ENCODE data around the gene ZNF331.
"Not testable (repeated sequence)": the region's sequence is repeated elsewhere in the genome, so short reads cannot be mapped to it uniquely, and the experiment has no call there.

ZNF331 gene

GRCh38 chr19:53537521-53538377 is at the start of gene ZNF331:
TSS of gene ZNF331 (plus strand) at chr19:53538145. CDS start at chr19:53569377, 31,232 bp downstream.
- peak; percentile 76 to 77 for DNase-seq (ENCODE audit: low read depth in 2 of 2)

- no peak for DNase-seq (ENCODE audit: low read depth in 2 of 2)
These were observed 45.8 kb upstream of the ZNF331 start for GRCh38 chr19:53492153-53492552.

DNA sequence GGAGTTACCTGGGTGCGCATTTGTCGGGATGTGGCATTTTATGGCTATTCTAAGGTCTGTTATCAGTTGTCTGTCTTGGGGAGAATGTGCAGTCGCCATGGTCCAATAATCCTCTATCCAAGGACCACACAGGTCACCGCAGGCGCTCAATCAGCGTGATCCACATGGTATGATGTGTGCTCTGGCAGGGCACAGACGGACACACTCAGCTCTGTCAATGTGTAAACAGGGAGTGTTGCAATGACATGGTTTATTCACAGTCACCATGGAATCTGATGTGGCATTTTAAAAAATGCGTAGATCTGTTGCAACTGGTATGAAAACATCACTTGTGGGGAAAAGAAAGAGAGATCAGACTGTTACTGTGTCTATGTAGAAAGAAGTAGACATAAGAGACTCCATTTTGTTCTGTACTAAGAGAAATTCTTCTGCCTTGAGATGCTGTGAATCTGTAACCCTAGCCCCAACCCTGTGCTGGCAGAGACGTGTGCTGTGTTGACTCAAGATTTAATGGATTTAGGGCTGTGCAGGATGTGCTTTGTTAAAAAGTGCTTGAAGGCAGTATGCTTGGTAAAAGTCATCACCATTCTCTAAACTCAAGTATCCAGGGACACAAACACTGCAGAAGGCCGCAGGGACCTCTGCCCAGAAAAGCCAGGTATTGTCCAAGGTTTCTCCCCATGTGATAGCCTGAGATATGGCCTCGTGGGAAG is 40.5 kb upstream of the ZNF331 start:
- not testable (repeated sequence) for DNase-seq (ENCODE audit: low read depth in 2 of 2)

DNA sequence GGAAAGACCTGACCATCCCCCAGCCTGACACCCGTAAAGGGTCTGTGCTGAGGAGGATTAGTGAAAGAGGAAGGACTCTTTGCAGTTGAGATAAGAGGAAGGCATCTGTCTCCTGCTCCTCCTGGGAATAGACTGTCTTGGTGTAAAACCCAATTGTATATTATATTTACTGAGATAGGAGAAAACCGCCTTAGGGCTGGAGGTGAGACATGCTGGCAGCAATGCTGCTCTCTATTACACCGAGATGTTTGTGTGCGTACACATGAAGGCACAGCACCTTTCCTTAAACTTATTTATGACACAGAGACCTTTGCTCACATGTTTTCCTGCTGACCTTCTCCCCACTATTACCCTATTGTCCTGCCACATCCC is 39.9 kb upstream of the ZNF331 start:
- DNase-seq (ENCODE audit: low read depth in 2 of 2), result not testable (repeated sequence)

DNA sequence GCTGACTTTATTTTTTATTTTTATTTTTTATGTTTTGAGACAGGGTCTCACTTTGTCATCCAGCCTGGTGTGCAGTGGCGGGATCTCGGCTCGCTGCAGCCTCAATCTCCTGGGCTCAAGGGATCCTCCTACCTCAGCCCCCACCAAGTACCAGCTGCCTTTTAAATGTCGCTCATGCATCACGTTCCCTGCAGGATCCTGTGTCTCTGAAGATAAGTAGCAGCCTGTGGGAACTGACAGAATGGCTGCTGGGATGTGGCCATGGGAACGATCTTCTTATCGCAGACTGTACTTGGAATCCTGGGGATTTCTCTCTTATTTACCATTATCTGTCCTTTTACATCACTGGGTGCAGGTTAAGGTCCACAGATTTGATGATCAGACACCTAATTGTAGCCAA is 34.8 kb upstream of the ZNF331 start:
- DNase-seq (ENCODE audit: low read depth in 2 of 2), result not testable (repeated sequence)

DNA sequence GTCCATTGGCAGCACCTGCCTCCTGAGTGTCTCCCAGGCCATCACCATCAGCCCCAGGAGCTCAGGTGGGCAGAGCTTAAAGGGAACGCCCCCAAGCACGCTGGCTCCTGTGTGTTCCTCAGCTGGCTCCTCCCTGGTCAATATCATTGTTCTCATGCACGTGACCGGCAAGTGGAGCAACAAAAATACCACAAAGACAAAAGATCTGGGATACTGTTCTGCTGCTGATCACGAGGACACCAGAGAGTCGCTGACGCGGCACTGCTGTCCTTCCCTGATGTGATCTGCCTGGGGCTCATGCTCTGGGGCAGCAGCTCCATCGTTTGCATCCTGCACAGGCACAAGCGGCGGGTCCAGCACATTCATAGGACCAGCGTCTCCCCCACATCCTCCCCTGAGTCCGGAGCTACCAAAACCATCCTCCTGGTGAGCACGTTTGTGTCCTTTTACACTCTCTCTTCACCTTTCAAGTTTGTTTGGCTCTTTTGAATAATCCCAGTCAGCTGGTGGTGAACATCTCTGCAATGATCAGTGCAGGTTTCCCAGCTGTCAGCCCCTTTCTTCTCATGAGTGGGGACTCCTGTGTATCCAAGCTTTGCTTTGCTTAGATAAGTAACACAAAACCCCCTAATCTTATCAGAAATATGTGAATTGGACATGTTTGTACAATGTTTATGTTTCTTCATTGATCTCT is 34.1 kb upstream of the ZNF331 start:
- not testable (repeated sequence) for DNase-seq (ENCODE audit: low read depth in 2 of 2)

- not testable (repeated sequence) for DNase-seq (ENCODE audit: low read depth in 2 of 2)
These were observed 33.6 kb upstream of the ZNF331 start for GRCh38 chr19:53504365-53504703.

DNA sequence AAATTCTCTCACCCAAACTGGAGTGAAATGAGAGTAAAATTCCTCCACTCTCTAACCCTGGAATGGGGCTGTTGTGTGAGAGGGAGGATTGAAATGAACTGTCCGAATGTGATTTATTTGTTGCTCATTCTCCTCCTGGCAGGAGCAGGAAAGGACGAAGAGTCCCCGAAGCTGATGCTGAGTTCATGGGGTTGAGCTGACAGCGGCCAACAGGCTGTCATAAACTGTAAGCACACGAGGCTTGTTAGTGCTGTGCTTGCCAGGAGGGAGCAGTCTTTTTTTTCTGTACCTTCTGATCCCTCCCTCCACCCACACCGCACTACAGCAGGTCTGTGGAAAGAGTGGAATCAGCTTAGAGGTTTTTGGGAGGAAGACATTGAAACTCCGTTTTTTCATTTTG is 33.1 kb upstream of the ZNF331 start:
- DNase-seq (ENCODE audit: low read depth in 2 of 2), result no peak

DNA sequence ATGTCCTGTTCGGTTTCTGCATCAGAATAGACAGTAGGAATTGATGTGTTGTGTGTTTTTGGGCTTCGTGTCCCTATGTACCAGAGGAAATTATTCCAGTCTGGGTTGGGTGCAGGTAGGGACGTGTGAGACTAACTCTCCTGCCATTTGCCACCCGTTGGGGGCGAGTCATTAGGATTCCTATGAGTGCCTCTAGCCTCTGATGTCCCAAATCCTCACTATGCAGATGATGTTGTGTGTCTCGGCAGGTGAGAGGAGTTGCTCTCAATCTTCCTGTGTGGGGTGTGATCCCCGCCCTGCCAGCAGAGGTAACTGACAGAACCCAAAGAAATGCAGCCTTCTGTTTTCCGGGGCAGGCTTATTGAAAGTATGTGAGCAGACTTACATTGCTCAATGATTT is 31.2 kb upstream of the ZNF331 start:
- no peak for DNase-seq (ENCODE audit: low read depth in 2 of 2)

DNA sequence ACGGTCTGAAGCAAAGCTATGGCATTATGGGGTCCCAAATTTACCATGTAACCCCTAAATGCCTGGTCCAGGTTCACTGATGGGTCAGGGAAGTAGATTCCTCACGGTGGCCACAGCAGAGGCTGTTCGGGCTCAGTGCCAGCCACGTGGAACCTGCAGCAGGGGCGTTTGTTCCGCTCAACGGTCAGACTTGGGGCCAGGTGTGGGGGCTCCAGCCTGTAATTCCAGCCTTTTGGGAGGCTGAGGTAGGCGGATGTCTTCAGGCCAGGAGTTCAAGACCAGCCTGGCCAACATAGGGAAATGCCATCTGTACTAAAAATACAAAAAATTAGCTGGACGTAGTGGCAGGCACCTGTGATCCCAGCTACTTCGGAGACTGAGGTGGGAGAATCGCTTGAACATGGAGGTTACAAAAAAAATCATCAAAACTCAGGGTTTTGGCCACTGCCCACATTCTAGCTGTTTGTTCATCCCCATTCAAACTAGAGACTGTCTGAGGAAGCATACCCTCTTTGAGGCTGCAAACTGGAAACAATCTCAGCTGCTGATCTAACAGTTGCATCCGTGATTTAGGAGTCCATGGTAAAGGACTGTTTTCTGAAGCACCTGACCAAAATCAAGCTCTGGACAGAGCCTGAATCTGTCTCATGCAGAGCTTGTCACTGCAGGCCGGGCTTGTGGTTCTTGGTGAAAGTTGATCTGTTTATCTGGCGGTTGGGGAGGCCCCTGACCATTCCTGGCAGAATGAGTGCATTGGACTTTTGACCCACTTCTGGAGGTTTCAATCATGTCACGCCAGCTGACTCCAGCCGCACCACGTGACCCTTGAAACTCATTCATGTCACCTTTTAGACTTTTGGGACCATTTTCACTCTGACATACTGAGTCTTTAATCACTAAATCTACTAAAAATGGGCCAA is 30.2 kb upstream of the ZNF331 start:
- no peak for DNase-seq (ENCODE audit: low read depth in 2 of 2)

DNA sequence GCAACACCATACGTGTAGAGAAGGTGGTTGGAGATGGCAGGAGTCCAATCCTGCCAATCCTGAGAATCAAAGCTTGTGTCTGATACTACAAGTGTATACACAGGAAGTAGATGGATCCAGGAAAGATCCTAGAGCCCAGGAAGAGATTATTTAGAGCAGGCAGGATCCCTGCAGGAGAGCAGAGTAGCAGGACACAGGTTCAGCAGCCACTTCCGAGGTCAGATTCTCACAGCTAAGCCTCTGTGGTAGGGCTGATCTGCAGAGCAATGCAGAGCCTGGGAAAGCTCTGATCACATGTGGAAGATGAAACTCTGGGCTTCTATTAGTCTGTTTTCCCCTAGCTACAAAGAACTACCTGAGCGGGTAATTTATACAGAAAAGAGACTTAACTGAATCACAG is 28.5 kb upstream of the ZNF331 start:
- DNase-seq (ENCODE audit: low read depth in 2 of 2), result no peak

GRCh38 chr19:53509845-53510244 is 28.1 kb upstream of the ZNF331 start:
- no peak for DNase-seq (ENCODE audit: low read depth in 2 of 2)

- no peak for DNase-seq (ENCODE audit: low read depth in 2 of 2)
These were observed 26.6 kb upstream of the ZNF331 start for GRCh38 chr19:53511357-53511756.

- peak in 1 of 2 donors; percentile 26 for DNase-seq (ENCODE audit: low read depth in 2 of 2)
These were observed 26.0 kb upstream of the ZNF331 start for GRCh38 chr19:53511933-53512374.

DNA sequence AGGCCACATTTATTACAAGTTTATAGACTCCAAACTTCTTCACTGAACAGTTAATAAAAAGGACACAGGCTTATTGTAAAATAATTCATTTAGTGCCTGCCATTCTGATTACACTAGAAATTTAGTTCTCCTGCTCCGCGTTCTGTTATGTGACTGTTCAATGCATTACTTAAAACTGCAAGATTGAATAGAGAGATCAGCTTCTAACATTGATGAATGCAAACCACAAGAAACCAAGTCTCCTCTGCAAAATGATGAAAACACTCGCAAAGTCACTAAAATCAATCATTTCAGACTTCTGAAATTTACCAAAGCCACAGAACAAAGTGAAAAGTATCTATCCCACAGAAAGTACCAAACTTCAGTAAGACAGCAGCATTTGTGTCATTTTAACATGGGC is 22.9 kb upstream of the ZNF331 start:
- not testable (repeated sequence) for DNase-seq (ENCODE audit: low read depth in 2 of 2)

- no peak for DNase-seq (ENCODE audit: low read depth in 2 of 2)
These were observed 20.7 kb upstream of the ZNF331 start for GRCh38 chr19:53517114-53517741.

DNA sequence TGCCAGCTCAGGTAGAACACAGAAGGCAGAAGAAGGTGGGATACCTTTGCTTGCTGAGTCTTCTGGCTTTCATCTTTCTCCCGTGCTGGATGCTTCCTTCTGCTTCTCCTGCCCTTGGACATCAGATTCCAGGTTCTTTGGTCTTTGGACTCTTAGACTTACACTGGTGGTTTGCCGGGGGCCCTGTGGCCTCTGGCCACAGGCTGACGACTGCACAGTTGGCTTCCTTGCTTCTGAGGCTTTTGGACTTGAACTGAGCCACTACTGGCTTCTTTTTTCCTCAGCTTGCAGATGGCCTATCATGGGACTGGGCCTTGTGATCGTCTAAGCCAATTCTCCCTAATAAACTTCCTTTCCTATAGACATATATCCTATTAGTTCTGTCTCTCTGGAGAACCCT is 19.8 kb upstream of the ZNF331 start:
- DNase-seq (ENCODE audit: low read depth in 2 of 2), result no peak

- DNase-seq (ENCODE audit: low read depth in 2 of 2), result no peak
These were observed 19.2 kb upstream of the ZNF331 start for GRCh38 chr19:53518716-53519115.

DNA sequence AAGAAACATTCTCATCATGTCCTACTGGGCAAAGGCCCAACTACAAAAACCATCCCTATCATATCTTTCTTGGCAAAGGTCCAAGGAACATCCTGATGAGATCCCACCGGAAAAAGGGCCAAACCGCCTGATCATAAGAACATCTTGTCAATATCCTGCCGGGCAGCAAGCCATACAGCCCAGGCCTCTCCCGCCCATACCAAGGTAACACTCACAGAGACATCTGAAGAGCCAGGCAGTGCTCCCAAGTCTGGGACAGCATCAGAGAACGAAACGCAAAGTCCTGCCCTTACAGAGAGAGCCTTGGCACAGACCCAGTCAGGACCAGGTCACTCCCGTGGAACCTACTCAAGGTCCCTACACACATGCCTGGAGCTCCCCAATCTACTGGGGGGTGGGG is 18.5 kb upstream of the ZNF331 start:
- no peak for DNase-seq (ENCODE audit: low read depth in 2 of 2)

GRCh38 chr19:53520163-53520546 is 17.8 kb upstream of the ZNF331 start:
- DNase-seq (ENCODE audit: low read depth in 2 of 2), result no peak
